ENCODE measurements around the gene TTC28. TPM values are rescaled to one million over a fixed set of nuclear protein-coding genes. Genes with fewer than 3 reads are reported as not detected.

TTC28 gene
- total RNA-seq, 1 donor from 2014 or later: 13.5 TPM

DNA sequence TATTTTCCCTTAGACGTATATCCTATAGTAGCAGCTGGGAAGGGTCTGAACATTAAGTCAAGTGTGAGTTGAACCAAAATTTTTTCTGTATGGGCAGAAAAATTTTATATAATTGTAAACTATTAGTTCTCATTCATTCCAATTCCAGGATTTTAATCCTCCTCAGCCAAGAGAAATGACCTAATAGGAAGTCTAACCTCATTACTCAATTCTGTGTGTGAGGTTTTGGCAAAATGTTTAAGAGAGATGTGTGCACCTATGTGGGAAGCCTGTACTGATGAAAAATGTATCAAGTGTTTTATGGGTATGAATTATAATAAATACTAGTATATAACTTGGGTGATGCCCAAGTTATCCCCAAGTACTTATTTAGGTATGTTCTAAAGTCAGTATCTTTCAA lies 449.0 kb downstream of the TTC28 start:
- Histone ChIP-seq H3K27me3 (ENCODE audit: control insufficient read depth, insufficient read depth, low read length) (no peaks in the 10 kb centered on the region), H3K4me3 (ENCODE audit: low read depth, low read length) (no peak overlapping the region), H3K36me3 (ENCODE audit: control insufficient read depth, insufficient read depth, low read length) (no peaks in the 10 kb centered on the region)
- no peak for DNase-seq (ENCODE audit: low read depth)
- TF ChIP-seq, protein P1, sequence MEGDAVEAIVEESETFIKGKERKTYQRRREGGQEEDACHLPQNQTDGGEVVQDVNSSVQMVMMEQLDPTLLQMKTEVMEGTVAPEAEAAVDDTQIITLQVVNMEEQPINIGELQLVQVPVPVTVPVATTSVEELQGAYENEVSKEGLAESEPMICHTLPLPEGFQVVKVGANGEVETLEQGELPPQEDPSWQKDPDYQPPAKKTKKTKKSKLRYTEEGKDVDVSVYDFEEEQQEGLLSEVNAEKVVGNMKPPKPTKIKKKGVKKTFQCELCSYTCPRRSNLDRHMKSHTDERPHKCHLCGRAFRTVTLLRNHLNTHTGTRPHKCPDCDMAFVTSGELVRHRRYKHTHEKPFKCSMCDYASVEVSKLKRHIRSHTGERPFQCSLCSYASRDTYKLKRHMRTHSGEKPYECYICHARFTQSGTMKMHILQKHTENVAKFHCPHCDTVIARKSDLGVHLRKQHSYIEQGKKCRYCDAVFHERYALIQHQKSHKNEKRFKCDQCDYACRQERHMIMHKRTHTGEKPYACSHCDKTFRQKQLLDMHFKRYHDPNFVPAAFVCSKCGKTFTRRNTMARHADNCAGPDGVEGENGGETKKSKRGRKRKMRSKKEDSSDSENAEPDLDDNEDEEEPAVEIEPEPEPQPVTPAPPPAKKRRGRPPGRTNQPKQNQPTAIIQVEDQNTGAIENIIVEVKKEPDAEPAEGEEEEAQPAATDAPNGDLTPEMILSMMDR (IDR thresholded peaks at IDR 0.05; ENCODE audit: insufficient read depth, low read length, poor library complexity, severe bottlenecking): no peak

DNA sequence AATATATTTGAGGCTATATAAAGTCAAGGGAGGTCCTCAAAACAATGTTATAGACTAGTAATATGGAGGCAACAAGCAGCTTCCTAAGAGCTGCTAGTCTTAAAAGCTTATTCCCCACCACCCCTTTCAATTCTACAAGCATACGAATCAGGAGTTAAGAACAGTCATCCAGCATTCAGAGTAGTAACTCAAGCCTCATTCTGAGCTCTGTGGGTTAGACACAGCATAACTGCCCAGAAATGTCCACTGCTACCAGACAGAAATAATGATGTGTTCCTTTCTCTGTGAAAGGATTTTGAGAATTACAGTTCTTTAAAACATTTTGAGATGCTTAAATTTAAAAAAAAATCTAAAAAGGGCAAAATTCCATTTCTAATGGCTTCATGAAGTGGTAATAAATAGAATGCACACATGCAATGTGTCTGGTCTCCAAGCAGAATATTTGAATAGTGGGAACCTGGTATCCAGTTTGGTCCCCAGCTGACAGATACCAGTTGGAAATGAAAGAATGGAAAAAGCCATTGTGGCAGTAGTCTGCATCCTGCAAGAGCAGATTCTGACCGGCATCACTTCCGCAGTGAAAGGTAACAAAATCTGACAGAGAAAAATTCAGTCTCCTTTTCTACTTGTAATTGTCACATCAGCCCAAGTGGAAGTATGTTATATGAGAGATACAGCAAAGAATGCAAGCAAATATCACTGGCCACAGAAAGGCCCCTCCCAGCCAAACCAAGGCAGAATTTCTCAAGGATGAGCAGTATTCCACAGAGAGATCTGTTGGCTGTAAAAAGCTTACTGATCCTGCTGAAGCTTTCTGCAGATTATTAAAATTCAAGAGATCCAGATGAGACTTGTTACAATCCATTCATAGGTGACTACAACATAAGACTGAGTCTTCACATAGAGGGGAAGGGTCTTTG lies 449.8 kb downstream of the TTC28 start:
- TF ChIP-seq, protein P1 (IDR thresholded peaks at IDR 0.05; ENCODE audit: insufficient read depth, low read length, poor library complexity, severe bottlenecking): no peak
- no peak for DNase-seq (ENCODE audit: low read depth)
- H3K4me3 ChIP-seq (ENCODE audit: low read depth, low read length): no peak overlapping the region
- H3K36me3 ChIP-seq (ENCODE audit: control insufficient read depth, insufficient read depth, low read length): no peaks in the 10 kb centered on the region
- H3K27me3 ChIP-seq (ENCODE audit: control insufficient read depth, insufficient read depth, low read length): no peaks in the 10 kb centered on the region

DNA sequence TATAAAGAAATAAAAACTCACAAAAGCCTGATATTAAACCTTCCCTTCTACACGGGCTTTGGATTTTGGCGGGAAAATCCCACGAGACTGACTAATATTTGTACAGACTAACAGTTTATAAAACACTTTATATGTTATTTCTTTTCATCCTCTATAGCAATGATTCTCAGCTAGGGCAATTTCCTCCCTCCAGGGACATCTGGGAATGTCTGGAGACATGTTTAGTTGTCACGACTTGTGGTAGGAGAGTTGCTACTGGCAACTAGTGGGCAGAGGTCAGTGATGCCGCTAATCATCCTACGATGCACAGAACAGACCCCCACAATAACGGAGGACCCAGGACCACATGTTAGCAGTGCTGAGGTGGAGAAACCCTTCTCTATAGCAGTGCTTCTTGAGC lies 455.8 kb downstream of the TTC28 start:
- no peaks in the 10 kb centered on the region for H3K27me3 ChIP-seq (ENCODE audit: control insufficient read depth, insufficient read depth, low read length)
- no peaks in the 10 kb centered on the region for H3K36me3 ChIP-seq (ENCODE audit: control insufficient read depth, insufficient read depth, low read length)
- no peak for DNase-seq (ENCODE audit: low read depth)
- TF ChIP-seq, protein P1 (IDR thresholded peaks at IDR 0.05; ENCODE audit: insufficient read depth, low read length, poor library complexity, severe bottlenecking): no peak
- H3K4me3 ChIP-seq (ENCODE audit: low read depth, low read length): no peak overlapping the region

DNA sequence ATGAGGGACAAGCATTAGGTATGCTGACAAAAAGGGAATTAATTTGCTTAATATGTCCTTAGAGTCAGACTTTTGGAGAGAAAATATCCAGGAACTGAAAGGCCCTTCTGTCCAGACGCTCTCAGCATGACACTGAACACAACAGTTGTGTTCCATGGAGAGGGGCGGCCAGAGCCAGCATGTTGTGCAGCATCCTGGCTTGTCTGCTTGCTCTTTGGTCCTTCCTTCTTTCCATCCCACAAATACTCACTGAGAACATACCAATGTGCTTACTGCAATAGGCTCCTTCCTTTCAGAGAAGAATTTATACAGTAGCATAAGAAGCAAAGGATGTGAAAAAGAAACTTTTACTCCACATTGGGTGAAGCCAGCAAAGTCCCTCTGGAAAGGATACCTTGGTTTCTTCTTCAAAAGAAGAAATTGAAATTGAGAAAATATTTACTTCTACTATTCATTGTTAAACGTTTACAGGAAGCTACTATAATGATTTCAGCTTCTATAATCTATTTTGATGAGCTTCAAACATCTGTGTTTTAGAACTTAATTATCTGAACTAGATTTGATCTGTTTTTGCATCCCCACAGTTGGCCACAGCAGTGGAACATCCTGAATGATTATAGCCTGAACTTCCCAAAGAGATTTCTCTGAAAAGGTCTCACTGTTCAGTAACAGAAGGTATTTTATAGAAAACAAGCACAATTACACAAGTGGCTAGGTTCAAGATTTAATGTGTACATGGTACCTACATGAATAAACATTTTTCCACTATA lies 456.5 kb downstream of the TTC28 start:
- Histone ChIP-seq H3K4me3 (ENCODE audit: low read depth, low read length) (no peak overlapping the region), H3K27me3 (ENCODE audit: control insufficient read depth, insufficient read depth, low read length) (no peaks in the 10 kb centered on the region), H3K36me3 (ENCODE audit: control insufficient read depth, insufficient read depth, low read length) (no peaks in the 10 kb centered on the region)
- no peak for DNase-seq (ENCODE audit: low read depth)
- TF ChIP-seq, protein P1 (IDR thresholded peaks at IDR 0.05; ENCODE audit: insufficient read depth, low read length, poor library complexity, severe bottlenecking): no peak

DNA sequence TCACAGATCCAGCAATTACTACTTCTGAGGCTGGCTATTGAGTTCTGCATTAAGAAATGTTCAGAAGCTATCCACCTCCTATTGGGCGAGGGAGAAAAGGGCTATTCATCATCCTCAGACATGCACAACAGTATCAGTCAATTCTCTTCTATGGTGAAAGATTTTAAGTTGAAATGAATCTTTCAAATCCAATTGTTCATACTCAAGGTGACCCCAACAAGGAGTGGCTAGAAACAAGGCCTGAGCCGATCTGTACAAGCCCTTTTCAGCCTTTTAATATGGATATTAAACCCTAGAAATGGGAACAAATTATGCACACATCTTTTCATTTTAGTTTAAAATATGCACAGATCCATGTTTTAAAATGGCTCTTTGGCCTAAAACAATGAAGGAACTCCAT lies 457.1 kb downstream of the TTC28 start:
- Histone ChIP-seq H3K36me3 (ENCODE audit: control insufficient read depth, insufficient read depth, low read length) (no peaks in the 10 kb centered on the region), H3K4me3 (ENCODE audit: low read depth, low read length) (no peak overlapping the region), H3K27me3 (ENCODE audit: control insufficient read depth, insufficient read depth, low read length) (no peaks in the 10 kb centered on the region)
- TF ChIP-seq, protein P1 (IDR thresholded peaks at IDR 0.05; ENCODE audit: insufficient read depth, low read length, poor library complexity, severe bottlenecking): no peak
- DNase-seq (ENCODE audit: low read depth): no peak
